ENCODE data around the gene C14orf180. TPM values are rescaled to one million over a fixed set of nuclear protein-coding genes. Genes with fewer than 3 reads are reported as not detected.

The C14orf180 gene
- total RNA-seq, 2 experiments from 2014 or later: not detected

DNA sequence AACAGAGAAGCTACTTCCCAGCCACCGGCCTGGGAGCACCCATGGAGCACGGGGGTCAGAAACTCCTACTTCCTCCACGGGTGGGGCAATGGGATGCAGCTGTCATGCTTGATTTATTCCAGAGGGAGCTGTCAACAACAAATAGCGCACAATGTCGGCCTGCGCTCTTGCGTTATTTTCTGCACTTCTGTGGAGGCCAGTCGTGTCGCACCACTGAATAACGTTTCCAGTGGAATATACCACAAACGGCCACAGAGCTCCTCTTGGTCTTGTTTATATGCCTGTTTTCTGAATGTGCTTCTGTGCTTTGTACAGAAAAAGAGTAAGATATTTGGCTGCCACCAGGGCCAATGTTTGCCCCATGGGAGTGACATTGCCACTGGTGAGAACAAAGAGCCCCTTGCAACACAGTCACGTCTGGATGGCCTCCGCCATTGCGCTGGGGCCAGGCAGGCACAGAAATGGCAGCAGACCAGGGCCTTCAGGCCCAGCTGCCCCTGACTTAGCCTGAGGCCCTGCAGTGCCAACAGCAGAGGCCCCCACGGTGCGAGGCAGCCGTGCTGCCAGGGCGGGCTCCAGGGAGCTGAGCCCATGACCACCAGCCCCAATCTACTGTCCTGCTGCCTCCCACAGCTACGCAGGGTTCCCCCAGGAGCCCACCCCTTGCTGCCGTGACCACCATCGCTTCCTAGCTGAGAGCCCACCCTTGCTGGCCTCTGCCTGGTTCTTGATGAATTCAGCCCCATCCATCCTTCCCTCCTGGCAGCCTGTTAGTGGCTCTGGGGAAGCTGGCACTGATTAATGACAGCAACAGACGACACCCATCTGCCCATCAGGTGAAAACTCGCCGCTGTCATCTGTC, 53.9 kb downstream of the C14orf180 start:
- Histone ChIP-seq H3K36me3 (ENCODE audit: insufficient read depth, low read length) (no peaks in the 10 kb centered on the region), H3K4me2 (ENCODE audit: low read length) (no peak overlapping the region), H2AFZ (ENCODE audit: low read length) (no peak overlapping the region), H4K20me1 (ENCODE audit: insufficient read depth, low read length) (no peaks in the 10 kb centered on the region), H3K79me2 (ENCODE audit: insufficient read depth, low read depth, low read length) (no peaks in the 10 kb centered on the region), H3K27ac (ENCODE audit: low read depth, low read length, poor library complexity, severe bottlenecking) (no peak overlapping the region), H3K9me3 (ENCODE audit: low read length) (peaks cover 13% of the 10 kb centered on the region; the same call in 1 of the 2 replicates), H3K4me3 (ENCODE audit: low read depth, low read length, poor library complexity, severe bottlenecking) (no peak overlapping the region), H3K4me1 (ENCODE audit: insufficient read depth, low read length, poor library complexity, severe bottlenecking) (no peaks in the 10 kb centered on the region), H3K9me2 (ENCODE audit: insufficient read depth, low read length) (no peaks in the 10 kb centered on the region)
- no peak for DNase-seq (ENCODE audit: low spot score)
- intact Hi-C loops (cut with micrococcal nuclease; ENCODE audit: unreplicated experiment): no loop called here
- no peak for TF ChIP-seq EZH2phosphoT487 (IDR thresholded peaks at IDR 0.05; ENCODE audit: borderline replicate concordance, low read depth, low read length)
- TF ChIP-seq, protein P1, sequence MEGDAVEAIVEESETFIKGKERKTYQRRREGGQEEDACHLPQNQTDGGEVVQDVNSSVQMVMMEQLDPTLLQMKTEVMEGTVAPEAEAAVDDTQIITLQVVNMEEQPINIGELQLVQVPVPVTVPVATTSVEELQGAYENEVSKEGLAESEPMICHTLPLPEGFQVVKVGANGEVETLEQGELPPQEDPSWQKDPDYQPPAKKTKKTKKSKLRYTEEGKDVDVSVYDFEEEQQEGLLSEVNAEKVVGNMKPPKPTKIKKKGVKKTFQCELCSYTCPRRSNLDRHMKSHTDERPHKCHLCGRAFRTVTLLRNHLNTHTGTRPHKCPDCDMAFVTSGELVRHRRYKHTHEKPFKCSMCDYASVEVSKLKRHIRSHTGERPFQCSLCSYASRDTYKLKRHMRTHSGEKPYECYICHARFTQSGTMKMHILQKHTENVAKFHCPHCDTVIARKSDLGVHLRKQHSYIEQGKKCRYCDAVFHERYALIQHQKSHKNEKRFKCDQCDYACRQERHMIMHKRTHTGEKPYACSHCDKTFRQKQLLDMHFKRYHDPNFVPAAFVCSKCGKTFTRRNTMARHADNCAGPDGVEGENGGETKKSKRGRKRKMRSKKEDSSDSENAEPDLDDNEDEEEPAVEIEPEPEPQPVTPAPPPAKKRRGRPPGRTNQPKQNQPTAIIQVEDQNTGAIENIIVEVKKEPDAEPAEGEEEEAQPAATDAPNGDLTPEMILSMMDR (conservative IDR thresholded peaks at IDR 0.05; ENCODE audit: low read length): no peak
- POLR2A ChIA-PET: no interaction called here
- CTCF ChIA-PET (ENCODE audit: unreplicated experiment): no interaction called here
- BruUV-seq (replicated peaks): no TSS peak

DNA sequence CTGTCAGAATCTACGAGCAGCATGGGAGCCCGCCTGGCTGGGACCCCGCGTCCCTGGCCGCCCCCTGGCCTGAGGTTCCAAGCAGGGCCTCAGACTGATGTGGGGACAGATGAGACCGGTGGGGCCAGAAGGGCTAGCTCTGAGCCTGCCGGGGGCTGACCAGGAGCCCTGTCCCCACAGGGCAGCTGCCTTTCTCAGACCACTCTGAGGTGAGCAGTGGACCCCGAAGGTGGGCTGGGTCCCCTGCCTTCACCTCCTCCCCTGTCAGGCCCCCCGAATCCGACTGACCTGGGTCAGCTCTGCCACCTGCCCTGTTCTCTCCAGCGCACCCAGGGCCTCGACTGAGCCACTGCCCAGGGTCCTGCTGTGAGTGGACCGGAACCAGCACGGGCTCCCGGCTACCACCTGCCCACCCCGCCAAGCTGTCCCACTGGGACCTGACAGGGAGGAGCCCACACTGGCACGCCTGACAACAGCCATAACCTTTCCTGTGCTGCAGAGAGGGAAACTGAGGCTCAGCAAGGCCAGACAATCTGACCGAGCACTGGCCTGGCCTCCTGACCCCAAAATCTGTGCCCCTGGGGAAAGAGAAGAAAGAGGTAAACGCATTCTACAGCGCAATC, 54.7 kb downstream of the C14orf180 start:
- TF ChIP-seq EZH2phosphoT487 (IDR thresholded peaks at IDR 0.05; ENCODE audit: borderline replicate concordance, low read depth, low read length): no peak
- TF ChIP-seq, protein P1 (conservative IDR thresholded peaks at IDR 0.05; ENCODE audit: low read length): no peak
- no peaks in the 10 kb centered on the region for H3K79me2 ChIP-seq (ENCODE audit: insufficient read depth, low read depth, low read length)
- intact Hi-C loops (cut with micrococcal nuclease; ENCODE audit: unreplicated experiment): no loop called here
- no peaks in the 10 kb centered on the region for H3K4me1 ChIP-seq (ENCODE audit: insufficient read depth, low read length, poor library complexity, severe bottlenecking)
- no peak for DNase-seq (ENCODE audit: low spot score)
- H3K9me2 ChIP-seq (ENCODE audit: insufficient read depth, low read length): no peaks in the 10 kb centered on the region
- H3K4me2 ChIP-seq (ENCODE audit: low read length): no peak overlapping the region
- H3K4me3 ChIP-seq (ENCODE audit: low read depth, low read length, poor library complexity, severe bottlenecking): no peak overlapping the region
- POLR2A ChIA-PET: no interaction called here
- H3K9me3 ChIP-seq (ENCODE audit: low read length): peaks cover 9% of the 10 kb centered on the region; the same call in 1 of the 2 replicates
- no peak overlapping the region for H2AFZ ChIP-seq (ENCODE audit: low read length)
- no peaks in the 10 kb centered on the region for H4K20me1 ChIP-seq (ENCODE audit: insufficient read depth, low read length)
- CTCF ChIA-PET (ENCODE audit: unreplicated experiment): no interaction called here
- BruUV-seq (replicated peaks): no TSS peak
- no peaks in the 10 kb centered on the region for H3K36me3 ChIP-seq (ENCODE audit: insufficient read depth, low read length)
- H3K27ac ChIP-seq (ENCODE audit: low read depth, low read length, poor library complexity, severe bottlenecking): no peak overlapping the region
